ENCODE results near the gene NOL9. TPM values are rescaled to one million over a fixed set of nuclear protein-coding genes. Genes with fewer than 3 reads are reported as not detected.

NOL9 gene
- total and polyA plus RNA-seq, 3 experiments from 2014 or later, result 18.2 to 57.8 (median 55.8) TPM

DNA sequence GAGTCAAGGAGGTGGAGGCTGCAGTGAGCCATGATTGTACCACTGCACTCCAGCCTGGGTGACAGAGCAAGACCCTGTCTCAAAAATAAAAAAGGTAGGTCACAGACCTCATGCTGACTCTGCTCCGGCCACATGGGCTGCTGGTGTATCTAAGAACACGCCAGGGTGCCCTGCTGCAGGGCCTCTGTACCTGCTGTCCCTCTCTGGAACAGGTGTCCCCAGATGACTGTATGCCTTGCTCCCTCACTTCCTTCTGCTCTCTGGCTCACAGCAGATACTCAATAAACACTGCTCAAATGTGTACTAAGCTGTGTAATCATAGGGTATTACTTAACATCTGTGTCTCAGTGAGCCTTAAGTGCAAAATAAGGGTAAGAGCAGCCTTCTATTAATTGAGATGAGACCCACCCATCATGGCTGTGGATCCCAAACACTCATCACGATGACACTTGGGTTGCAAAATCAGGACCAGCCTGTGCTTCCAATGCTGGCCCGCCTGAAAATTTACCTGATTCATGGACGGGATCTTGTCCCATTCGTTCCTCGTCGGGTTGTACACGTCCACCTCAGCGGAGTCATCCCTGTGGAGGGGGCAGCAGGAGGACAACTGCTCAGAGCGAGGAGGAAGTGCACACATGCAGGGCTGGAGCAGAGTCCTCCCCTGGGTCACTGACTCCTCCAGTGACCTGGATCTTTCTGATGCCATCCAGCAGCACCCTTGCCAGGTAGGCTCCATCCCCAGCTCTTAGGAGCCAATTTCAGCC, 40.8 kb upstream of the NOL9 start:
- H3K27ac ChIP-seq (ENCODE audit: low read depth, low read length), result no peak overlapping the region
- no peak overlapping the region for H3K4me3 ChIP-seq (ENCODE audit: low read length)
- CTCF ChIA-PET, result no interaction called here
- peaks cover 52% of the 10 kb centered on the region for H3K36me3 ChIP-seq (ENCODE audit: insufficient read depth, low read length)
- no peaks in the 10 kb centered on the region for H3K27me3 Mint-ChIP-seq
- H3K27ac Mint-ChIP-seq, result peak overlapping the region in 3 of 8 donors; percentile 35 to 57 (median 39)
- H3K27me3 ChIP-seq (ENCODE audit: insufficient read depth, low read length, poor library complexity, severe bottlenecking), result no peaks in the 10 kb centered on the region
- H3K9me3 Mint-ChIP-seq, result no peaks in the 10 kb centered on the region
- peaks cover 59% of the 10 kb centered on the region for H3K4me1 ChIP-seq (ENCODE audit: insufficient read depth, low read length)
- peaks cover 0 to 83% (median 4%) of the 10 kb centered on the region in 3 donors for H3K36me3 Mint-ChIP-seq
- POLR2A ChIA-PET, result interaction anchor here (0.6 kb wide), 1 partner anchor 21 kb away, joined by 3 read pairs; no protein-coding TSS in a partner anchor
- H3K4me3 Mint-ChIP-seq, result peak overlapping the region in 1 of 7 donors; percentile 62
- H3K9me3 ChIP-seq (ENCODE audit: low read length), result no peaks in the 10 kb centered on the region
- DNase-seq, result no peak
- peaks cover 42 to 82% (median 43%) of the 10 kb centered on the region in 3 donors for H3K4me1 Mint-ChIP-seq

DNA sequence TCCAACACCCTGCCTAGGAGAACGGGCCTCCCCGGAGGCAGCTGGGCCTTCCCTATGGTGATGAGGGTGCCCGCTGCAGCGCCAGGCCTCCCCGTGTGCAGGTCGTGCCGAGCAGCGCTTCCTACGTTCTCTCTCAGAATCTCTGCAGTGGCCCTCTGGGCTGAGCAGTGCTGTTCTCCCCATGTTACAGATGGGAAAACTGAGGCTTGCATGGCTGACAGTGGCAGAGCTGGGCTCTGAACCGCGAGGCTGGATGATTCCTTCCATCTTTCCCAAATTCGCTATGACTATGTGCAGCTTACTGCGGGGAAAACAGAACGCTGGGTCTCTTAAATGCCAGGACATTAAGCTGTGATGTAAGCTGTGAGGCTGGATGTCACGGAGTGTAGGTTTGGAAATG, 39.5 kb upstream of the NOL9 start:
- Mint-ChIP-seq H3K4me1 (peaks cover 29 to 76% (median 29%) of the 10 kb centered on the region in 3 donors), H3K4me3 (no peak overlapping the region), H3K27me3 (no peaks in the 10 kb centered on the region), H3K36me3 (peaks cover 0 to 88% (median 4%) of the 10 kb centered on the region in 3 donors), H3K9me3 (no peaks in the 10 kb centered on the region), H3K27ac (peak overlapping the region in 1 of 8 donors; percentile 48)
- Histone ChIP-seq H3K4me3 (ENCODE audit: low read length) (no peak overlapping the region), H3K4me1 (ENCODE audit: insufficient read depth, low read length) (peaks cover 49% of the 10 kb centered on the region), H3K36me3 (ENCODE audit: insufficient read depth, low read length) (peaks cover 52% of the 10 kb centered on the region), H3K27ac (ENCODE audit: low read depth, low read length) (no peak overlapping the region), H3K9me3 (ENCODE audit: low read length) (no peaks in the 10 kb centered on the region), H3K27me3 (ENCODE audit: insufficient read depth, low read length, poor library complexity, severe bottlenecking) (no peaks in the 10 kb centered on the region)
- POLR2A ChIA-PET, result no interaction called here
- CTCF ChIA-PET, result no interaction called here
- DNase-seq, result no peak

DNA sequence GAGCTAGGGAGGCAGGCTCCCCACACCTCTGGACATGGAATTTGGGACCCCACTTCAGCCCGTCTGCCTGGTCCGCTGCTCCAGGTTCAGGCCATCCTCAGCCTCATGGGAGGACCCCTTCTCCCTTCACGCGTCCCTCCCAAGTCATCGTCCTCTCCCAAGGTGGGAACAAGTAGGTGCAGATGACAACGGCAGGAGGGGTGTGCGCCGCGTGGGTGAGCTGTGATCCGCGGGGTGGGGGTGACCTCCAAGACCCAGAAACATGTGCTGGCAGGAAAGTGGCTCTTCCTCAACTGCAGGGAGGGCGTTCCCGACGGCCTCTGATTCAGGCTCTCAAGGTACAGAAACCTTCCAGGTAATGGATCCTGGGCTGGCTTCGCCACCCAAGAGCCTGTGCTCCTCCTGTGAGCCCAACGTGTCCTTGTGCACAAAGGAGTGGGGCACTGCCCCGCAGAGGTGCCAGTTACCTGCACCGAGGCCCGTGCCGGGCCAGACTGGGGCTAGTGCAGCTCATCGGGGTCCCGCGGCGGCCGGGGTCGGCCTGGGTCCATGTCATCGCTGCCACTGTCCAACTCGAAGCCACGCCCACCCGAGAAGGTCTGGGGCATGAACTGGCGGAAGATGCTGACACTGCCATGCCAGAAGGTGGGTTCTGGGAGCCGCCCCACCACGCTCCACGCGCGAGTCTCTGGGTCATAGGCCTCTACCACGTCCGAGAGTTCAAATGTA, 38.7 kb upstream of the NOL9 start:
- Histone ChIP-seq H3K27ac (ENCODE audit: low read depth, low read length) (no peak overlapping the region), H3K4me1 (ENCODE audit: insufficient read depth, low read length) (peaks cover 43% of the 10 kb centered on the region), H3K36me3 (ENCODE audit: insufficient read depth, low read length) (peaks cover 50% of the 10 kb centered on the region), H3K9me3 (ENCODE audit: low read length) (no peaks in the 10 kb centered on the region), H3K27me3 (ENCODE audit: insufficient read depth, low read length, poor library complexity, severe bottlenecking) (no peaks in the 10 kb centered on the region), H3K4me3 (ENCODE audit: low read length) (no peak overlapping the region)
- H3K36me3 Mint-ChIP-seq, result peaks cover 0 to 93% (median 4%) of the 10 kb centered on the region in 3 donors
- no peaks in the 10 kb centered on the region for H3K9me3 Mint-ChIP-seq
- no peak for DNase-seq
- peaks cover 26 to 69% (median 29%) of the 10 kb centered on the region in 3 donors for H3K4me1 Mint-ChIP-seq
- ChIA-PET CTCF (interaction anchor here (1.1 kb wide), 1 partner anchor 105 kb away, joined by 3 read pairs; no protein-coding TSS in a partner anchor), POLR2A (no interaction called here)
- H3K4me3 Mint-ChIP-seq, result no peak overlapping the region
- H3K27ac Mint-ChIP-seq, result no peak overlapping the region
- H3K27me3 Mint-ChIP-seq, result no peaks in the 10 kb centered on the region

DNA sequence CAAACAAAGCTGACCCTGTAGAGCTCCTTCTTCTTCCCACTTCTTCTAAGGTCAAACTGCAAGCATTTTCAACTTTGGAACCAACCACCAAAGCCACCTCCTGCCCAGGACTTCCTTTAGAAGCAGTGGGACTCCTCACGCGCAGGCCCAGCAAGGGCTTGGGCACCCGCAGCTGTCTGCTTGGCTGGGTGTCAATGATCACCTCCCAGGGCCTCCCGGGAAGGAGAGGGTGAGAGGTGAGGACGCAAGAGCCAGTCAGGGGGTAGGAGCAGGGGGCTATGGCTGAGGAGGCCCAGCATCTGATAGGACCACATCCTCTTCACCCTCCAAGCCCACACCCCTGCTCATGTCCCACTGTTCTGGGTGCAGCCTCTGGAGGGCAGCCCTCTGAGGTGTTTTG, 38.1 kb upstream of the NOL9 start:
- POLR2A ChIA-PET, result no interaction called here
- no peak overlapping the region for H3K27ac Mint-ChIP-seq
- CTCF ChIA-PET, result interaction anchor here (1.1 kb wide), 1 partner anchor 104 kb away, joined by 3 read pairs; no protein-coding TSS in a partner anchor

DNA sequence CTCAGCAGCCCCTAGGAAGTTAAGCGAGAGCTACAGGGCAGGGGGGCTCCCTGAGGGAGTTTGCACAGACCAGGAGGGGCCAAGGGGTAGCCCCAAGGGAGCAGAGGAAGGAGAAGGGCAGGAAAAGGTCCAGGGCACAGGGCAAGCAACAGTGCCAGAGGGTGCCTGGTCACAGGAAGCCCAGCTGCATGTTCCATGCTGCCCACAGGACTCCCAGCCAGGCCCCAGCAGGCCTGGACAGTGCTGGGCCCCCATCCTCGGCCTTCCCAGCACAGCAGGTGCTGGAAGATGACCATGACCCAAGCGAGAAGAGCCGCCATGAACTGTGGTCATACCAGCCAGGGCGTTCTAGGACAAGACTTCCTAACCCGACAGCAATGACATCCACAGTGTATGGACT, 37.3 kb upstream of the NOL9 start:
- peaks cover 29% of the 10 kb centered on the region for H3K4me1 ChIP-seq (ENCODE audit: insufficient read depth, low read length)
- no peak for DNase-seq
- no peaks in the 10 kb centered on the region for H3K9me3 Mint-ChIP-seq
- no peak overlapping the region for H3K4me3 Mint-ChIP-seq
- peaks cover 19 to 68% (median 23%) of the 10 kb centered on the region in 3 donors for H3K4me1 Mint-ChIP-seq
- ChIA-PET POLR2A (interaction anchor here (1.1 kb wide), 1 partner anchor 12 kb away, joined by 3 read pairs; no protein-coding TSS in a partner anchor), CTCF (interaction anchor here (1.3 kb wide), 1 partner anchor 8 kb away, joined by 4 read pairs; no protein-coding TSS in a partner anchor)
- peaks cover 36% of the 10 kb centered on the region for H3K36me3 ChIP-seq (ENCODE audit: insufficient read depth, low read length)
- H3K4me3 ChIP-seq (ENCODE audit: low read length), result no peak overlapping the region
- no peaks in the 10 kb centered on the region for H3K27me3 Mint-ChIP-seq
- no peaks in the 10 kb centered on the region for H3K27me3 ChIP-seq (ENCODE audit: insufficient read depth, low read length, poor library complexity, severe bottlenecking)
- H3K27ac Mint-ChIP-seq, result peak overlapping the region in 3 of 8 donors; percentile 28 to 73 (median 42)
- H3K36me3 Mint-ChIP-seq, result peaks cover 0 to 87% (median 4%) of the 10 kb centered on the region in 3 donors
- no peaks in the 10 kb centered on the region for H3K9me3 ChIP-seq (ENCODE audit: low read length)
- no peak overlapping the region for H3K27ac ChIP-seq (ENCODE audit: low read depth, low read length)

More for the DNA sequence above, 38.1 kb upstream of the NOL9 start:
- Mint-ChIP-seq H3K36me3 (peaks cover 0 to 91% (median 4%) of the 10 kb centered on the region in 3 donors), H3K4me1 (peaks cover 26 to 68% (median 28%) of the 10 kb centered on the region in 3 donors), H3K27me3 (no peaks in the 10 kb centered on the region), H3K9me3 (no peaks in the 10 kb centered on the region), H3K4me3 (no peak overlapping the region)
- H3K9me3 ChIP-seq (ENCODE audit: low read length), result no peaks in the 10 kb centered on the region
- peaks cover 37% of the 10 kb centered on the region for H3K4me1 ChIP-seq (ENCODE audit: insufficient read depth, low read length)
- H3K4me3 ChIP-seq (ENCODE audit: low read length), result no peak overlapping the region
- H3K36me3 ChIP-seq (ENCODE audit: insufficient read depth, low read length), result peaks cover 44% of the 10 kb centered on the region
- no peak for DNase-seq
- no peak overlapping the region for H3K27ac ChIP-seq (ENCODE audit: low read depth, low read length)
- H3K27me3 ChIP-seq (ENCODE audit: insufficient read depth, low read length, poor library complexity, severe bottlenecking), result no peaks in the 10 kb centered on the region

DNA sequence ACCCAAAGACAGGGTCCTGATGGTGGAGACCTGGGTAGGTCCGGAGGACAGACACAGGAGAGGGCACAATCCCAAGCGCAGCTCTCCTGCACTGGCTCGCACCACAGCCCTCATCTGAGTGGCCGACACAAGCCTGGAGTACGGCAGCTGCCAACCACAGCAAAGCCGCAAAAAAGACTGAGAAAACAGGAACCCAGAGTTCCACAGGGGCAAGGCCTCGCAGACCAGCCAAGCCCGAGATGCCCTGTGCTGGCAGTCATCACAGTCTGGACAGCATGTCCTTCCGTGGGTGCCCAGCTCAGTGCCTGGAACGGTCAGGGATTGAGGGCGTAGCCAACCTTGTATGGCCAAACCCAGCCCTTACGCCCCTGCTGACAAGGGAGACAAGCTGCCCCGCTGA, 36.9 kb upstream of the NOL9 start:
- H3K4me3 Mint-ChIP-seq, result peak overlapping the region in 1 of 7 donors; percentile 47

DNA sequence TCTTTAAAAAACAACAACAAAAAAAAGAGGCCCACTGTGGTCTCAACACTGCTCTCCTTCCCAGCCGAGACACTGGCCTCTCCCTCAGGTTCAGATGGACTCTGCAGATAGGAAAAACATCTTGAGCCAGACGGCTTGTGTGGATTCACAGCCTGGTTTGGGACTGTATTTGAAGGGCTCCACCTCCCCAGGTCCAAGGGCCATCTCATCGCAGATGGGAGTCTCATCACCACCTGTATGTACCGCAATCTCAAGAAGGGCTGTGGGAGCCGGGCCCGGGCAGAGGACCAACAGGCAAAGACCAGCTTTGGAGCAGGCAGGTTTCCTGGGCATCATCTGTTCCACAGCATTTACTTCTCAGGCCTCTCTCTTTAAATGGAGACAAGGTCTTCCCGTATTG, 35.7 kb upstream of the NOL9 start:
- Mint-ChIP-seq H3K4me1 (peaks cover 7 to 58% (median 11%) of the 10 kb centered on the region in 3 donors), H3K27me3 (no peaks in the 10 kb centered on the region), H3K4me3 (no peak overlapping the region), H3K9me3 (no peaks in the 10 kb centered on the region), H3K36me3 (peaks cover 0 to 73% (median 1%) of the 10 kb centered on the region in 3 donors), H3K27ac (peak overlapping the region in 3 of 8 donors; percentile 44 to 86 (median 73))
- no peaks in the 10 kb centered on the region for H3K27me3 ChIP-seq (ENCODE audit: insufficient read depth, low read length, poor library complexity, severe bottlenecking)
- H3K36me3 ChIP-seq (ENCODE audit: insufficient read depth, low read length), result peaks cover 20% of the 10 kb centered on the region
- DNase-seq, result no peak
- no peak overlapping the region for H3K27ac ChIP-seq (ENCODE audit: low read depth, low read length)
- H3K9me3 ChIP-seq (ENCODE audit: low read length), result no peaks in the 10 kb centered on the region
- H3K4me1 ChIP-seq (ENCODE audit: insufficient read depth, low read length), result peaks cover 15% of the 10 kb centered on the region
- CTCF ChIA-PET, result interaction anchor here (0.7 kb wide), 1 partner anchor 14 kb away, joined by 4 read pairs; no protein-coding TSS in a partner anchor
- no peak overlapping the region for H3K4me3 ChIP-seq (ENCODE audit: low read length)
- POLR2A ChIA-PET, result interaction anchor here (0.7 kb wide), 1 partner anchor 9 kb away, joined by 3 read pairs; no protein-coding TSS in a partner anchor

More for the DNA sequence above, 36.9 kb upstream of the NOL9 start:
- Mint-ChIP-seq H3K4me1 (peaks cover 15 to 66% (median 18%) of the 10 kb centered on the region in 3 donors), H3K27ac (peak overlapping the region in 5 of 8 donors; percentile 17 to 73 (median 58)), H3K9me3 (no peaks in the 10 kb centered on the region), H3K27me3 (no peaks in the 10 kb centered on the region), H3K36me3 (peaks cover 0 to 83% (median 4%) of the 10 kb centered on the region in 3 donors)
- H3K9me3 ChIP-seq (ENCODE audit: low read length), result no peaks in the 10 kb centered on the region
- DNase-seq, result no peak
- peaks cover 25% of the 10 kb centered on the region for H3K4me1 ChIP-seq (ENCODE audit: insufficient read depth, low read length)
- no peaks in the 10 kb centered on the region for H3K27me3 ChIP-seq (ENCODE audit: insufficient read depth, low read length, poor library complexity, severe bottlenecking)
- no peak overlapping the region for H3K27ac ChIP-seq (ENCODE audit: low read depth, low read length)
- H3K36me3 ChIP-seq (ENCODE audit: insufficient read depth, low read length), result peaks cover 32% of the 10 kb centered on the region
- ChIA-PET CTCF (interaction anchor here (1.3 kb wide), 1 partner anchor 9 kb away, joined by 4 read pairs; no protein-coding TSS in a partner anchor), POLR2A (interaction anchor here (1.1 kb wide), 1 partner anchor 12 kb away, joined by 3 read pairs; no protein-coding TSS in a partner anchor)
- no peak overlapping the region for H3K4me3 ChIP-seq (ENCODE audit: low read length)
